Upper lobe of left lung (tissue), 6 donors: ENCODE results near the gene CDCP2. TPM values are rescaled to one million over a fixed set of nuclear protein-coding genes. Genes with fewer than 3 reads are reported as not detected.

ENCODE experiments used
- ATAC-seq, 2 donors: fragments of 200-7000 bp; cut with Tn5 transposase; one replicate each; pipeline ENCODE4 v1.9.1; 2022; ENCODE audit warnings: mild to moderate bottlenecking in 2 of 2, moderate library complexity in 2 of 2; ENCODE audit not compliant: low FRiP score in 2 of 2
- DNase-seq, 2 donors: peaks; one replicate each; pipeline ENCODE4 v3.0.0-alpha.2; 2019 to 2020
- H3K27ac ChIP-seq, 4 donors: fragments of 200-600 bp; sonication (generic); one replicate each; pipeline ENCODE4 v1.5.1; 2016 to 2019
- H3K27me3 ChIP-seq, 4 donors: fragments of 200-600 bp; sonication (generic); one replicate each; pipeline ENCODE4 v1.5.1; 2017 to 2019
- H3K36me3 ChIP-seq, 4 donors: fragments of 200-600 bp; sonication (generic); one replicate each; pipeline ENCODE4 v1.5.1; 2016 to 2019
- H3K4me1 ChIP-seq, 4 donors: fragments of 200-600 bp; sonication (generic); one replicate each; pipeline ENCODE4 v1.5.1; 2018 to 2019
- H3K4me3 ChIP-seq, 4 donors: fragments of 200-600 bp; sonication (generic); one replicate each; pipeline ENCODE4 v1.5.1; 2017 to 2019; ENCODE audit warnings: mild to moderate bottlenecking in 2 of 4, moderate library complexity in 1 of 4
- H3K9me3 ChIP-seq, 4 donors: fragments of 200-600 bp; sonication (generic); one replicate each; pipeline ENCODE4 v1.5.1; 2018 to 2019
- EP300 ChIP-seq, 4 donors: sonication (generic); formaldehyde crosslinking; IDR thresholded peaks; one replicate each; pipeline ENCODE4 v1.5.1; 2017; ENCODE audit warnings: antibody characterized with exemption in 4 of 4, control low read depth in 2 of 4
- POLR2A ChIP-seq, 4 donors: fragments of 450-650 bp; IDR thresholded peaks; one replicate each; pipeline ENCODE4 v1.5.1; 2016 to 2017; ENCODE audit warnings: antibody characterized with exemption in 4 of 4, mild to moderate bottlenecking in 2 of 4
- POLR2AphosphoS5 ChIP-seq, 2 donors: sonication (generic); formaldehyde crosslinking; IDR thresholded peaks; one replicate each; pipeline ENCODE4 v1.5.1; 2017; ENCODE audit warnings: antibody characterized with exemption in 2 of 2
- WGBS, 2 donors: methylation state at CpG; one replicate each; pipeline ENCODE4 v1.1.5; 2017 to 2018; 5-methylcytosine and 5-hydroxymethylcytosine counted together
- total RNA-seq, 6 donors: library from RNA; depleted of rRNA in 4 of 6; stranded (reverse); fragments of >200 nt in 4 of 6; gene quantifications; one replicate each; pipeline versions ENCODE4 v1.1.0 to v1.2.1, GENCODE V29; 2016 to 2021
- TF ChIP-seq, protein P1 (sequence below), 6 experiments: fragments of 450-650 bp in 4 of 6; fragments of 200-600 bp in 2 of 6; sonication (generic) in 2 of 6; IDR thresholded peaks; one replicate each; pipeline ENCODE4 v1.5.1; 2016 to 2019; ENCODE audit warnings: antibody characterized with exemption in 6 of 6
- donor health status: DM: no; HTN: no; CAD: no; lungs with moderate emphysema.
- donor health status: DM: no; HTN: yes; CAD: no; lungs with severe emphysema.

The CDCP2 gene
- total RNA-seq, 6 donors from 2014 or later, result not detected

DNA sequence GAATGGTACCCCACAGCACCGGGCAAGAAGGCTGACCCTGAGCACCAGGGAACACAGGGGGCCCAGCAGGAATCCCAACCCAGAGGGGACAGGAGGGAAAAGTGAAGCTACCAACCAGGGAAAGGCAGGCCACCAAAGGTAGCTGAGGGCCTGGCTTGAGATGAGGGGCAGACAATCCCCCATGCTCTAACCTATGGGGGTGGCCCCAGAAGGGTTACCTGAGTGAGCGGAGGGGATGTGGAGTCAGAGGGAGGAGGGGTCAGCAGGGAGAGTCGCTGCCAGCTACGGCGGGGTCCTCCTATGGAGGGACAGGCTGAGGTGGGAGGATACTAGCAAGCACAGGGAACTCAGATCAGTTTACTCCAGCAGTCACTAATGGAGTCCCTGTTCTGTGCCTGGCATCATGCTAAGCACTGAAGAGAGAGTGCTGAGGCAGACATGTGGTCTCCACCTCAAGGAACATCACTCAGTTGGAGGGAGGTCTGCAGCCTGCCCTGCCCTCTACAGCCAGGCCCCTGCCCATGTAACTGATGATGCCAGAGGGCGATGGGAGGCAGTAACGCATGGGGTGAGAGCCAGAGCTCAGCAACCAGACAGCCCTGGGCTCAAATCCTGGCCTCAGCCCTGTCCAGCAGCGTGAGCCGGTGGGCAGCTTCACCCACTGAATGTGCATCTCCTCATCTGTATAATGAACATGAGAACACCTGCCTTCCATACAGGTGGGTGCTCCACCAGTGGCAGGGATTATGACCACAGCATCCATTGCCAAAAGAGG, 25.7 kb upstream of the CDCP2 start:
- DNase-seq, result peak in 1 of 2 donors; percentile 26
- Histone ChIP-seq H3K36me3 (peaks cover 0 to 10% (median 4%) of the 10 kb centered on the region in 4 donors), H3K27me3 (no peaks in the 10 kb centered on the region), H3K27ac (no peak overlapping the region), H3K4me1 (no peaks in the 10 kb centered on the region), H3K9me3 (no peaks in the 10 kb centered on the region), H3K4me3 (no peak overlapping the region)
- WGBS, 2 donors, result 84 to 90% methylated on average over 9 of the region's 9 CpGs
- TF ChIP-seq, protein P1, sequence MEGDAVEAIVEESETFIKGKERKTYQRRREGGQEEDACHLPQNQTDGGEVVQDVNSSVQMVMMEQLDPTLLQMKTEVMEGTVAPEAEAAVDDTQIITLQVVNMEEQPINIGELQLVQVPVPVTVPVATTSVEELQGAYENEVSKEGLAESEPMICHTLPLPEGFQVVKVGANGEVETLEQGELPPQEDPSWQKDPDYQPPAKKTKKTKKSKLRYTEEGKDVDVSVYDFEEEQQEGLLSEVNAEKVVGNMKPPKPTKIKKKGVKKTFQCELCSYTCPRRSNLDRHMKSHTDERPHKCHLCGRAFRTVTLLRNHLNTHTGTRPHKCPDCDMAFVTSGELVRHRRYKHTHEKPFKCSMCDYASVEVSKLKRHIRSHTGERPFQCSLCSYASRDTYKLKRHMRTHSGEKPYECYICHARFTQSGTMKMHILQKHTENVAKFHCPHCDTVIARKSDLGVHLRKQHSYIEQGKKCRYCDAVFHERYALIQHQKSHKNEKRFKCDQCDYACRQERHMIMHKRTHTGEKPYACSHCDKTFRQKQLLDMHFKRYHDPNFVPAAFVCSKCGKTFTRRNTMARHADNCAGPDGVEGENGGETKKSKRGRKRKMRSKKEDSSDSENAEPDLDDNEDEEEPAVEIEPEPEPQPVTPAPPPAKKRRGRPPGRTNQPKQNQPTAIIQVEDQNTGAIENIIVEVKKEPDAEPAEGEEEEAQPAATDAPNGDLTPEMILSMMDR (IDR thresholded peaks at IDR 0.05), result no peak
- no peak for TF ChIP-seq POLR2AphosphoS5 (IDR thresholded peaks at IDR 0.05)
- no peak for TF ChIP-seq EP300 (IDR thresholded peaks at IDR 0.05)
- no peak for TF ChIP-seq POLR2A (IDR thresholded peaks at IDR 0.05)
- no peak for ATAC-seq

DNA sequence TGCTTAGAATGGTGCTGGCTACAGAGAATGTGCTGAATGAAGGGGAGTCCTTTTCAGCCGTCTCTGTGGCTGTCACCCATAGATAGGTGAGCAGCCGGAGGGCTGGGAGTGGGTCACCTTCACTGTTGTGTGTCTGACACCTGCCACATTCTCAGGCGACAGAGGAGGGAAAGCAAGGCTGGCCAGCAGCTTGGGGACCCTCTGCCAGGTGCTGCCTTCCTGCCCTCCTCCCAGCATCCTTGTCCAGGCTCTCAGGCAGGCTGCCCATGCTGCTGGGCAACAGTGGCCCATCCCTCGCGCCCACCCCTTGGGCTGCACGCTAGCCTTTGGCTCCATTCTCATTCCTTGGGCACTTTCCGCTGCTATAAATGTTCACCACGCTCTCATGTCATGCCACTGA, 24.9 kb upstream of the CDCP2 start:
- no peak for ATAC-seq
- H3K4me3 ChIP-seq, result no peak overlapping the region
- no peak overlapping the region for H3K27ac ChIP-seq
- no peaks in the 10 kb centered on the region for H3K27me3 ChIP-seq
- peaks cover 0 to 10% (median 4%) of the 10 kb centered on the region in 4 donors for H3K36me3 ChIP-seq
- 91 to 92% methylated on average over 8 of the region's 8 CpGs for WGBS, 2 donors
- TF ChIP-seq EP300 (IDR thresholded peaks at IDR 0.05) (no peak), POLR2A (IDR thresholded peaks at IDR 0.05) (no peak), POLR2AphosphoS5 (IDR thresholded peaks at IDR 0.05) (no peak)
- TF ChIP-seq, protein P1 (IDR thresholded peaks at IDR 0.05), result no peak
- peak in 1 of 2 donors; percentile 47 for DNase-seq
- no peaks in the 10 kb centered on the region for H3K9me3 ChIP-seq
- H3K4me1 ChIP-seq, result no peaks in the 10 kb centered on the region

DNA sequence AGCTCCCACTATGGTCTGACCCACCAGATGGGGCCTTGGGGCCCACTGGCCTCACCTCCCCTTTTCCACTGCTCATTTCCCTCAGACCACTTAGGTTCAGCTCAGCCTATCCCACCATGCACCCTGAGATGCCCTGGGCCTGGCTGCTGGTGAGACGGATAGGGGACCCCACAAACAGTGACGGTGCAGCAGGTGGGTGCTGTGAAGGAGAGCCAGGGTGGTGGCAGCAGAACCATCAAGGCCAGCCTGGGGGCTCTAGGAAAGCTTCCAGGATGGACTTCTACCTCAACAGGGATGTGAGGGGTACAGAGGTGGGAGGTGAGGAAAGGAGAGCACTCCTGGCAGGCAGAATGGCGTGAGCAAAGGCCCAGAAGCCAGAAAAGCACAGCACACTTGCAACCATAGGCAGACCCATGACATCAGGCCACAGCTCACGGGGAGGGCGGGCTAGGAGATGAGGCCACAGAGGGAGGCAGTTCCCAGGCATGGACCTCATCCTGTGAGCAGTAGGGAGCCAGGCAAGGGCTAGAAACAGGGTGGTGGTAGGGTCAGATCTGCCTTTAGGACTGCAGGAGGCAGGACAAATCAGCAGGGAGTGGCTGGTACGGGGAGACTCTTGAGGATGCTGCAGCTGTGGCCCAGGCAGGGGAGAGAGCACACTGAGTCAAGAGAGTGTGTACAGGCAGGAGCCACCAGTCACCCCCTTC, 24.0 kb upstream of the CDCP2 start:
- Histone ChIP-seq H3K27me3 (no peaks in the 10 kb centered on the region), H3K9me3 (no peaks in the 10 kb centered on the region), H3K4me3 (no peak overlapping the region), H3K36me3 (peaks cover 0 to 10% (median 4%) of the 10 kb centered on the region in 4 donors), H3K4me1 (no peaks in the 10 kb centered on the region), H3K27ac (no peak overlapping the region)
- TF ChIP-seq, protein P1 (IDR thresholded peaks at IDR 0.05), result no peak
- TF ChIP-seq POLR2A (IDR thresholded peaks at IDR 0.05) (no peak), EP300 (IDR thresholded peaks at IDR 0.05) (no peak), POLR2AphosphoS5 (IDR thresholded peaks at IDR 0.05) (no peak)
- 95 to 97% methylated on average over 6 of the region's 6 CpGs for WGBS, 2 donors
- DNase-seq (peak in 1 of 2 donors; percentile 16), ATAC-seq (no peak)

DNA sequence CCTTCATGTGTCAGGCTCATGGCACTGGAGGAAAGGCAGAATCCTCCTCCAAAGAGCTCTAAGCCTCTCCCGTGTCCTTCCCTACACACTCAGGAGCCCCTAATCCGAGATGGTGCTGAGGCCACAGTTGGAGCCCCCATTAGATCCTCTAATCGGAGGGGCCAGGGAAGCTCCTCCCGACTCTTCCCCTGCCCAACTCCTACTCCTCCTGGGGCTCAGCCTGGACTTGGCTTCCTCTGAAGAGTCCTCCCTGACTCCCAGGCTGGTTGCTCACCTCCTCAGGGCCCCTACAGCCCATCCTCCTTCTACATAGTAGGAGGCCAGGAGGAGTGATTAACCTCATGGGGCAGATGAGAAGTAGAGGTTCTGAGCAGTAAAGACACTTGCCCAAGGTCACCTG, 21.3 kb upstream of the CDCP2 start:
- Histone ChIP-seq H3K9me3 (no peaks in the 10 kb centered on the region), H3K27ac (no peak overlapping the region), H3K27me3 (no peaks in the 10 kb centered on the region), H3K4me3 (no peak overlapping the region), H3K4me1 (no peaks in the 10 kb centered on the region), H3K36me3 (peaks cover 0 to 6% (median 2%) of the 10 kb centered on the region in 4 donors)
- DNase-seq, result no peak
- 97 to 98% methylated on average over 4 of the region's 4 CpGs for WGBS, 2 donors
- ATAC-seq, result no peak
- TF ChIP-seq POLR2A (IDR thresholded peaks at IDR 0.05), result no peak
- TF ChIP-seq POLR2AphosphoS5 (IDR thresholded peaks at IDR 0.05), result no peak
- no peak for TF ChIP-seq EP300 (IDR thresholded peaks at IDR 0.05)
- TF ChIP-seq, protein P1 (IDR thresholded peaks at IDR 0.05), result no peak
